ENCODE measurements around the gene EIF3L. TPM values are rescaled to one million over a fixed set of nuclear protein-coding genes. Genes with fewer than 3 reads are reported as not detected.
A peak's percentile ranks its signal among the peaks of the same experiment; 100 is the strongest.

The EIF3L gene
- total and polyA plus RNA-seq, 2 donors (not counting 1 experiment from before 2014, with no cell fraction given) = 288 to 515 TPM

DNA sequence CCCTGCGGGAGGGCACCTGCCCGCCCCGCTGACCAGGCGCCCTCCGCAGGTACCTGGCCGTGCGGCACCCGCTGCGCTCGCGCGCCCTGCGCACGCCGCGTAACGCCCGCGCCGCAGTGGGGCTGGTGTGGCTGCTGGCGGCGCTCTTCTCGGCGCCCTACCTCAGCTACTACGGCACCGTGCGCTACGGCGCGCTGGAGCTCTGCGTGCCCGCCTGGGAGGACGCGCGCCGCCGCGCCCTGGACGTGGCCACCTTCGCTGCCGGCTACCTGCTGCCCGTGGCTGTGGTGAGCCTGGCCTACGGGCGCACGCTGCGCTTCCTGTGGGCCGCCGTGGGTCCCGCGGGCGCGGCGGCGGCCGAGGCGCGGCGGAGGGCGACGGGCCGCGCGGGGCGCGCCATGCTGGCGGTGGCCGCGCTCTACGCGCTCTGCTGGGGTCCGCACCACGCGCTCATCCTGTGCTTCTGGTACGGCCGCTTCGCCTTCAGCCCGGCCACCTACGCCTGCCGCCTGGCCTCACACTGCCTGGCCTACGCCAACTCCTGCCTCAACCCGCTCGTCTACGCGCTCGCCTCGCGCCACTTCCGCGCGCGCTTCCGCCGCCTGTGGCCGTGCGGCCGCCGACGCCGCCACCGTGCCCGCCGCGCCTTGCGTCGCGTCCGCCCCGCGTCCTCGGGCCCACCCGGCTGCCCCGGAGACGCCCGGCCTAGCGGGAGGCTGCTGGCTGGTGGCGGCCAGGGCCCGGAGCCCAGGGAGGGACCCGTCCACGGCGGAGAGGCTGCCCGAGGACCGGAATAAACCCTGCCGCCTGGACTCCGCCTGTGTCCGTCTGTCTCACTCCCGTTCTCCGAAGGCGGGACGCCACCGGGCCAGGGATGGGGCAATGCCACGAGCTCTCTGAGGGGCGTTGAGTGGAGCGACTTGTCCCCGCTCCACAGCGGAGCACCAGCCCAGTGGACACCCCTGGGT, 24.3 kb upstream of the EIF3L start:
- peak in 1 of 2 donors; percentile 50 for DNase-seq (ENCODE audit: low read depth in 2 of 2)
- Histone ChIP-seq H3K27ac (ENCODE audit: insufficient read depth, low read length) (no peak overlapping the region), H3K4me3 (replicated peaks in 1 of 4; ENCODE audit: control extremely low read depth in 1 of 4, insufficient read depth in 1 of 4, low read depth in 3 of 4, low read length in 4 of 4) (no peak overlapping the region), H3K9me3 (ENCODE audit: control insufficient read depth, insufficient read depth, low read depth, low read length) (no peaks in the 10 kb centered on the region), H3K4me2 (ENCODE audit: extremely low read depth, insufficient read depth, low read length) (peak overlapping the region; percentile 59), H3K9ac (ENCODE audit: insufficient read depth, low read length) (no peak overlapping the region), H3K27me3 (ENCODE audit: control insufficient read depth, insufficient read depth, low read length) (peaks cover 7% of the 10 kb centered on the region), H4K20me1 (ENCODE audit: control insufficient read depth, extremely low read depth, insufficient read depth, low read length) (no peaks in the 10 kb centered on the region), H3K36me3 (ENCODE audit: control insufficient read depth, insufficient read depth, low read length) (peaks cover 2% of the 10 kb centered on the region), H2AFZ (ENCODE audit: low read length) (peak overlapping the region; percentile 35), H3K4me1 (ENCODE audit: control insufficient read depth, extremely low read depth, insufficient read depth, low read length) (no peaks in the 10 kb centered on the region), H3K79me2 (ENCODE audit: control insufficient read depth, insufficient read depth, low read length) (no peaks in the 10 kb centered on the region)
- TF ChIP-seq, protein P1, sequence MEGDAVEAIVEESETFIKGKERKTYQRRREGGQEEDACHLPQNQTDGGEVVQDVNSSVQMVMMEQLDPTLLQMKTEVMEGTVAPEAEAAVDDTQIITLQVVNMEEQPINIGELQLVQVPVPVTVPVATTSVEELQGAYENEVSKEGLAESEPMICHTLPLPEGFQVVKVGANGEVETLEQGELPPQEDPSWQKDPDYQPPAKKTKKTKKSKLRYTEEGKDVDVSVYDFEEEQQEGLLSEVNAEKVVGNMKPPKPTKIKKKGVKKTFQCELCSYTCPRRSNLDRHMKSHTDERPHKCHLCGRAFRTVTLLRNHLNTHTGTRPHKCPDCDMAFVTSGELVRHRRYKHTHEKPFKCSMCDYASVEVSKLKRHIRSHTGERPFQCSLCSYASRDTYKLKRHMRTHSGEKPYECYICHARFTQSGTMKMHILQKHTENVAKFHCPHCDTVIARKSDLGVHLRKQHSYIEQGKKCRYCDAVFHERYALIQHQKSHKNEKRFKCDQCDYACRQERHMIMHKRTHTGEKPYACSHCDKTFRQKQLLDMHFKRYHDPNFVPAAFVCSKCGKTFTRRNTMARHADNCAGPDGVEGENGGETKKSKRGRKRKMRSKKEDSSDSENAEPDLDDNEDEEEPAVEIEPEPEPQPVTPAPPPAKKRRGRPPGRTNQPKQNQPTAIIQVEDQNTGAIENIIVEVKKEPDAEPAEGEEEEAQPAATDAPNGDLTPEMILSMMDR (conservative IDR thresholded peaks at IDR 0.05 in 1 of 2, IDR thresholded peaks at IDR 0.05 in 1 of 2; ENCODE audit: low read depth in 1 of 2, low read length in 2 of 2) = no peak
- no peak for TF ChIP-seq EZH2 (IDR thresholded peaks at IDR 0.05; ENCODE audit: low read length, missing control alignments)

DNA sequence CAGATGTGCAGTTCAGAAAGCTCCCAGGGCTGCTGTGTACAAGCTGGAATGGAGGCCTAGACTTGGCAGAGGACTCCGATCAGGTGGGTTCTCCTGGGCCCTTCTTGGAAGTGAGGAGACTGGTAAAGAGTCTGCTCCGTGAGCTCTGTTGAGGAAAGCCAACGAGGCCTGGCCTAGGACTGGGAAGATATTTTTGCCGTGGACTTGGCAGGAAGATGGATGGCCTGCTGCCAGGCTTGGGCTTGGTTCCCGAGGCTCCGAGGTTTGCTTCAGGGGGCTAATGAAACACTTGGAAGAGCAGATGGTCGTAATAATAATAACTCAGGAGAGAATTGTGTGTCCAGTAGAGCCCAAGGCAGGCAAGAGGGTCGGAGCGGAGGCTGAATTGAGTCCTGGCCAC, 22.2 kb upstream of the EIF3L start:
- TF ChIP-seq EZH2 (IDR thresholded peaks at IDR 0.05; ENCODE audit: low read length, missing control alignments) = no peak
- TF ChIP-seq, protein P1 (conservative IDR thresholded peaks at IDR 0.05 in 1 of 2, IDR thresholded peaks at IDR 0.05 in 1 of 2; ENCODE audit: low read depth in 1 of 2, low read length in 2 of 2) = no peak
- H3K9me3 ChIP-seq (ENCODE audit: control insufficient read depth, insufficient read depth, low read depth, low read length) = no peaks in the 10 kb centered on the region
- no peak overlapping the region for H3K4me2 ChIP-seq (ENCODE audit: extremely low read depth, insufficient read depth, low read length)
- no peak overlapping the region for H2AFZ ChIP-seq (ENCODE audit: low read length)
- peaks cover 7% of the 10 kb centered on the region for H3K27me3 ChIP-seq (ENCODE audit: control insufficient read depth, insufficient read depth, low read length)
- peaks cover 11% of the 10 kb centered on the region for H3K36me3 ChIP-seq (ENCODE audit: control insufficient read depth, insufficient read depth, low read length)
- no peaks in the 10 kb centered on the region for H4K20me1 ChIP-seq (ENCODE audit: control insufficient read depth, extremely low read depth, insufficient read depth, low read length)
- H3K27ac ChIP-seq (ENCODE audit: insufficient read depth, low read length) = no peak overlapping the region
- DNase-seq (ENCODE audit: low read depth in 2 of 2) = peak in 1 of 2 donors; percentile 14
- H3K79me2 ChIP-seq (ENCODE audit: control insufficient read depth, insufficient read depth, low read length) = no peaks in the 10 kb centered on the region
- no peak overlapping the region for H3K4me3 ChIP-seq (replicated peaks in 1 of 4; ENCODE audit: control extremely low read depth in 1 of 4, insufficient read depth in 1 of 4, low read depth in 3 of 4, low read length in 4 of 4)
- no peak overlapping the region for H3K9ac ChIP-seq (ENCODE audit: insufficient read depth, low read length)
- H3K4me1 ChIP-seq (ENCODE audit: control insufficient read depth, extremely low read depth, insufficient read depth, low read length) = no peaks in the 10 kb centered on the region

DNA sequence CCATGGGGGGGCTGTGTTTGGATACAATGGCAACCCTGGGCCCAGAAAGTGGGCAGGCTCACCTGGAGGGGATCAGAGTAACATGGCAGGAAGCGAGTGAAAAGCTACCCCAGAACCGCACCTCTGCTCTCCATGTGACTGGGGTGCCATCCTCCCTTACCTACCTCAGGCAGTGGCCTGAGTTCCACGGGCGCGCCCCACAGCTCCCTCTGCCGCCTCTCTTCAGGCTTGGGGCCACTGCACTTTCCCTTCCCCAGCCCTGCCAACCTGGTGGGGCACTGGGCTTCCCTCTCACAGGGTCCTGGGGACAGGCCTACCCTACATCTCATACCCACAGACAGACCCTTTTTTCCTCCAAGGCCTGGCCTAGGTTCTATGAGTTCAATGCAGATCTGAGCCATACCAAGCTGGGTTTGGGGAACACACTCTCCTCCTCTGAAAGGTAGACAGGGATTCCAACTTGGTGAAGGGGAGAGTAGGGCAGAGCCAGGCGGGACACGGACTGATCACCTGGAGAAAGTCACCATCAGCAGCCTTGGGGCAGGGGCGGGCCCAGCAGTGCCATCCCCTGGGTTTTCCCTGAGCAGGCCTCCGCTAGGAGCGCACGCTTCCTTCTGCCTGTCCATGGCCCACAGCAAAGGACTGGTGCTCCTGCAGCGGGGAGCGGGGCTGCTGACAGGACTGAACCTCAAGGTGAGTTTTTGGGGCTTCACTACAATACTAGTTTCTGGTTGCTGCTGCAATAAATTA, 19.0 kb upstream of the EIF3L start:
- no peak overlapping the region for H3K9ac ChIP-seq (ENCODE audit: insufficient read depth, low read length)
- H4K20me1 ChIP-seq (ENCODE audit: control insufficient read depth, extremely low read depth, insufficient read depth, low read length) = no peaks in the 10 kb centered on the region
- H3K4me2 ChIP-seq (ENCODE audit: extremely low read depth, insufficient read depth, low read length) = no peak overlapping the region
- H3K79me2 ChIP-seq (ENCODE audit: control insufficient read depth, insufficient read depth, low read length) = no peaks in the 10 kb centered on the region
- H3K4me1 ChIP-seq (ENCODE audit: control insufficient read depth, extremely low read depth, insufficient read depth, low read length) = no peaks in the 10 kb centered on the region
- no peaks in the 10 kb centered on the region for H3K9me3 ChIP-seq (ENCODE audit: control insufficient read depth, insufficient read depth, low read depth, low read length)
- TF ChIP-seq, protein P1 (conservative IDR thresholded peaks at IDR 0.05 in 1 of 2, IDR thresholded peaks at IDR 0.05 in 1 of 2; ENCODE audit: low read depth in 1 of 2, low read length in 2 of 2) = no peak
- TF ChIP-seq EZH2 (IDR thresholded peaks at IDR 0.05; ENCODE audit: low read length, missing control alignments) = no peak
- H3K36me3 ChIP-seq (ENCODE audit: control insufficient read depth, insufficient read depth, low read length) = peaks cover 24% of the 10 kb centered on the region
- no peak overlapping the region for H2AFZ ChIP-seq (ENCODE audit: low read length)
- H3K27ac ChIP-seq (ENCODE audit: insufficient read depth, low read length) = no peak overlapping the region
- no peak for DNase-seq (ENCODE audit: low read depth in 2 of 2)
- no peak overlapping the region for H3K4me3 ChIP-seq (replicated peaks in 1 of 4; ENCODE audit: control extremely low read depth in 1 of 4, insufficient read depth in 1 of 4, low read depth in 3 of 4, low read length in 4 of 4)
- no peaks in the 10 kb centered on the region for H3K27me3 ChIP-seq (ENCODE audit: control insufficient read depth, insufficient read depth, low read length)
